Ovary (tissue), 9 donors: ENCODE results near the gene NUDT8. TPM values are rescaled to one million over a fixed set of nuclear protein-coding genes. Genes with fewer than 3 reads are reported as not detected.

Experiments used
- DNase-seq, 5 donors: peaks; one replicate each; pipeline ENCODE4 v3.0.0-alpha.2; 2019 to 2020
- H3K27ac ChIP-seq, 2 donors: fragments of 200-600 bp; one replicate each; pipeline versions ENCODE4 v1.5.1 to v1.8.0; 2019 to 2022
- H3K27me3 ChIP-seq: fragments of 200-600 bp; one replicate; pipeline ENCODE4 v1.8.0; 2022
- H3K36me3 ChIP-seq: fragments of 200-600 bp; sonication (generic); one replicate; pipeline ENCODE4 v1.5.1; 2019
- H3K4me1 ChIP-seq: one replicate; pipeline ENCODE4 v1.8.1; 2013; ENCODE audit warnings: mild to moderate bottlenecking, moderate library complexity; ENCODE audit not compliant: insufficient read depth
- H3K4me3 ChIP-seq: fragments of 200-600 bp; sonication (generic); one replicate; pipeline ENCODE4 v1.5.1; 2017
- H3K9me3 ChIP-seq, 2 donors: fragments of 200-600 bp in 1 of 2; sonication (generic) in 1 of 2; one replicate each; pipeline versions ENCODE4 v1.5.1 to v1.8.1; 2013 to 2019; ENCODE audit warnings: mild to moderate bottlenecking in 1 of 2, moderate library complexity in 1 of 2
- EP300 ChIP-seq: sonication (generic); formaldehyde crosslinking; IDR thresholded peaks from one replicate; pipeline ENCODE4 v1.6.1; 2017; ENCODE audit warnings: antibody characterized with exemption
- POLR2A ChIP-seq: fragments of 450-650 bp; IDR thresholded peaks from one replicate; pipeline ENCODE4 v1.6.1; 2017; ENCODE audit warnings: antibody characterized with exemption, mild to moderate bottlenecking, moderate library complexity
- WGBS, 3 donors: extraction: QIAGEN DNeasy Blood & Tissue Kit in 1 of 3; methylation state at CpG; one replicate each; pipeline versions ENCODE4 v1.1.5 to v1.1.7; 2013 to 2017; 5-methylcytosine and 5-hydroxymethylcytosine counted together
- intact Hi-C, 4 donors: fragments of 100-400 bp; cut with DNase I; formaldehyde crosslinking; loops; one replicate each; pipeline versions ENCODE4 v1.11.0 to v1.15.1; 2022 to 2023
- polyA plus RNA-seq, 2 donors: library from polyadenylated mRNA; stranded (reverse); fragments of 200-250 nt in 1 of 2; fragments of 350-450 nt in 1 of 2; fragmentation: Illumina TruSeq in 1 of 2; extraction: RNeasy Lipid Tissue Mini Kit (QIAGEN cat#74804) in 1 of 2; gene quantifications; one replicate each; pipeline ENCODE4 v1.2.3, GENCODE V29; 2013 to 2014
- total RNA-seq, 7 donors: library from RNA; depleted of rRNA in 2 of 7; stranded (reverse); fragments of >200 nt in 2 of 7; fragmentation: NEBNext Ultra II Directional in 3 of 7; extraction: Animal tissue kit (Norgen Biotek cat#: 25700) in 3 of 7; gene quantifications; one replicate each; pipeline versions ENCODE4 v1.1.0 to v1.2.4, GENCODE V29; 2016 to 2023
- TF ChIP-seq, protein P1 (sequence below), 3 donors: fragments of 450-650 bp in 2 of 3; fragments of 200-600 bp in 1 of 3; IDR thresholded peaks; one replicate each; pipeline versions ENCODE4 v1.5.1 to v1.8.0; 2016 to 2022; ENCODE audit warnings: antibody characterized with exemption in 3 of 3, mild to moderate bottlenecking in 1 of 3
- donor health status: DM: no; HTN: no; CAD: no; lungs with moderate emphysema.
- donor health status: DM: no; HTN: no; CAD: no.
- donor health status: Bipolar disorder and iron deficiency.
- donor health status: DM: yes; HTN: yes; CAD: no.
- donor health status: DM: no; HTN: no; CAD: no.
- donor health status: DM: yes; HTN: yes; CAD: no.

NUDT8 gene
- total and polyA plus RNA-seq, 9 donors = 5.0 to 10.5 (median 7.3) TPM; not detected in 1

- Histone ChIP-seq H3K36me3 (no peaks in the 10 kb centered on the region), H3K4me1 (peaks cover 5% of the 10 kb centered on the region), H3K4me3 (no peak overlapping the region), H3K27me3 (no peaks in the 10 kb centered on the region), H3K27ac (no peak overlapping the region), H3K9me3 (no peaks in the 10 kb centered on the region)
- DNase-seq = peak in 2 of 5 donors; percentile 18 to 34
- no peak for TF ChIP-seq EP300
- no peak for TF ChIP-seq POLR2A
- TF ChIP-seq, protein P1, sequence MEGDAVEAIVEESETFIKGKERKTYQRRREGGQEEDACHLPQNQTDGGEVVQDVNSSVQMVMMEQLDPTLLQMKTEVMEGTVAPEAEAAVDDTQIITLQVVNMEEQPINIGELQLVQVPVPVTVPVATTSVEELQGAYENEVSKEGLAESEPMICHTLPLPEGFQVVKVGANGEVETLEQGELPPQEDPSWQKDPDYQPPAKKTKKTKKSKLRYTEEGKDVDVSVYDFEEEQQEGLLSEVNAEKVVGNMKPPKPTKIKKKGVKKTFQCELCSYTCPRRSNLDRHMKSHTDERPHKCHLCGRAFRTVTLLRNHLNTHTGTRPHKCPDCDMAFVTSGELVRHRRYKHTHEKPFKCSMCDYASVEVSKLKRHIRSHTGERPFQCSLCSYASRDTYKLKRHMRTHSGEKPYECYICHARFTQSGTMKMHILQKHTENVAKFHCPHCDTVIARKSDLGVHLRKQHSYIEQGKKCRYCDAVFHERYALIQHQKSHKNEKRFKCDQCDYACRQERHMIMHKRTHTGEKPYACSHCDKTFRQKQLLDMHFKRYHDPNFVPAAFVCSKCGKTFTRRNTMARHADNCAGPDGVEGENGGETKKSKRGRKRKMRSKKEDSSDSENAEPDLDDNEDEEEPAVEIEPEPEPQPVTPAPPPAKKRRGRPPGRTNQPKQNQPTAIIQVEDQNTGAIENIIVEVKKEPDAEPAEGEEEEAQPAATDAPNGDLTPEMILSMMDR (IDR thresholded peaks at IDR 0.05) = no peak
- 87 to 92% (median 89%) methylated on average over 30 of the region's 30 CpGs for WGBS, 3 donors
- intact Hi-C loops = no loop called here
Observed at GRCh38 chr11:67632982-67633755, 3.4 kb upstream of the NUDT8 start.

GRCh38 chr11:67632175-67632981 lies 2.6 kb upstream of the NUDT8 start:
- no peak overlapping the region for H3K4me3 ChIP-seq
- no peak overlapping the region for H3K27ac ChIP-seq
- TF ChIP-seq EP300 = no peak
- TF ChIP-seq, protein P1 (IDR thresholded peaks at IDR 0.05) = no peak
- TF ChIP-seq POLR2A = no peak
- H3K27me3 ChIP-seq = no peaks in the 10 kb centered on the region
- H3K9me3 ChIP-seq = no peaks in the 10 kb centered on the region
- H3K36me3 ChIP-seq = no peaks in the 10 kb centered on the region
- H3K4me1 ChIP-seq = peaks cover 5% of the 10 kb centered on the region
- intact Hi-C loops = no loop called here
- DNase-seq = peak in 2 of 5 donors; percentile 18 to 42
- WGBS, 3 donors = 74 to 78% (median 77%) methylated on average over 12 of the region's 12 CpGs

DNA sequence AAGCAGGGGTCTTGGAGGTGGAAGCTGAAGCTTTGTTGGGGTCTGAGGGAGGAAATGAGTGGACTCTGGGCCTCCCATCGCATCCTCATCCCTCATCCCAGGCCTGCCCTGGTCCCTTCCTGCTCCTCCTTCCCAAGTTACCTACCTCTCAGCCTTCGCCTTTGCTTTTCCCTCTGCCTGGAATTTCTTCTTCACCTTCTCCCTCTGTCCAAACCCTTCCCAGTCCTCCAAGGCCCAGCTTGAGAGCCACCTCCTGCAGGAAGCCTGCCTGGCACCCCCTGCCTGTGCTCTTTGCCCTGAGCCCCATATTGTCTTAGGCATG lies 2.1 kb upstream of the NUDT8 start:
- Histone ChIP-seq H3K4me1 (peaks cover 5% of the 10 kb centered on the region), H3K36me3 (no peaks in the 10 kb centered on the region), H3K4me3 (no peak overlapping the region), H3K27ac (no peak overlapping the region), H3K9me3 (no peaks in the 10 kb centered on the region), H3K27me3 (no peaks in the 10 kb centered on the region)
- 92 to 97% (median 92%) methylated on average over 2 of the region's 2 CpGs for WGBS, 3 donors
- intact Hi-C loops = no loop called here
- TF ChIP-seq EP300 (no peak), POLR2A (no peak)
- TF ChIP-seq, protein P1 (IDR thresholded peaks at IDR 0.05) = no peak
- DNase-seq = no peak

DNA sequence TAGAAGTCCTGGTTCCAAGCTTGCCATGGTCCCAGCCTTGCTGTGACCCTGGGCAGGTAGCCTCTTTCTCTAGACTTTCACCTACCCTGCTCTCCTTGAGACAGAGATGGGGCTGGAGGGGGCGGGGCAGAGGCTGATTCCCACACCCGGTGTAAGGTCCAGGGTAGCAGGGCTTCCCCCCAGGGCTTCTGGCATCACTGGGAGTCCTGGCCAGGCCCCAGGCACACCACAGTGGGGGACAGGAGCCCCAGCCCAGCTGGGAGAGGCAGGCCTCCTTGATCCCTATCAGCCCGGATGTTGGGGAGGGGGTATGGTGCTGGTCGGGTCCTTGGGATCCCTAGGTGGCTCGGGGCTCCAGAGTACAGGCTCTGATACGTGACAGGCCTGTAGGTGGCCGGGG lies 1.7 kb upstream of the NUDT8 start:
- H3K9me3 ChIP-seq = no peaks in the 10 kb centered on the region
- H3K27me3 ChIP-seq = no peaks in the 10 kb centered on the region
- intact Hi-C loops = no loop called here
- TF ChIP-seq EP300 (no peak), POLR2A (no peak)
- TF ChIP-seq, protein P1 (IDR thresholded peaks at IDR 0.05) = no peak
- no peak overlapping the region for H3K4me3 ChIP-seq
- peaks cover 5% of the 10 kb centered on the region for H3K4me1 ChIP-seq
- peak in 3 of 5 donors; percentile 34 to 62 (median 59) for DNase-seq
- WGBS, 3 donors = 58 to 85% (median 72%) methylated on average over 5 to 7 of the region's 7 CpGs
- H3K36me3 ChIP-seq = no peaks in the 10 kb centered on the region
- no peak overlapping the region for H3K27ac ChIP-seq
